Mesothelial cell of epicardium (in vitro differentiated cells): ENCODE data around the gene GALNT2. TPM values are rescaled to one million over a fixed set of nuclear protein-coding genes. Genes with fewer than 3 reads are reported as not detected.

ENCODE experiments used
- DNase-seq, 2 experiments: peaks; one replicate each; pipeline ENCODE4 v3.0.0; 2021; ENCODE audit warnings: low spot score in 2 of 2; ENCODE audit not compliant: unreplicated experiment in 2 of 2
- H3K27ac Mint-ChIP-seq: 2 replicates; pipeline ENCODE4 v1.8.0; 2021; ENCODE audit warnings: mixed read lengths
- H3K27me3 Mint-ChIP-seq: 2 replicates; pipeline ENCODE4 v1.8.0; 2021; ENCODE audit warnings: low read depth, mixed read lengths
- H3K36me3 Mint-ChIP-seq: 2 replicates; pipeline ENCODE4 v1.8.0; 2021; ENCODE audit warnings: mixed read lengths
- H3K4me1 Mint-ChIP-seq: 2 replicates; pipeline ENCODE4 v1.8.0; 2021; ENCODE audit warnings: mixed read lengths
- H3K4me3 Mint-ChIP-seq: 2 replicates; pipeline ENCODE4 v1.8.0; 2021; ENCODE audit warnings: mild to moderate bottlenecking, moderate library complexity, mixed read lengths
- H3K9me3 Mint-ChIP-seq: 2 replicates; pipeline ENCODE4 v1.8.0; 2021; ENCODE audit warnings: mixed read lengths
- total RNA-seq: library from RNA; stranded (reverse); gene quantifications from 3 replicates; pipeline ENCODE4 v1.2.1, GENCODE V29; 2021
- TF ChIP-seq, protein P1 (sequence below): fragments of 200-600 bp; sonication (generic); IDR thresholded peaks from one replicate; pipeline ENCODE4 v1.5.0; 2021; ENCODE audit warnings: antibody characterized with exemption; ENCODE audit not compliant: unreplicated experiment

GALNT2 gene
- total RNA-seq, 1 donor from 2014 or later: 48.3 TPM

DNA sequence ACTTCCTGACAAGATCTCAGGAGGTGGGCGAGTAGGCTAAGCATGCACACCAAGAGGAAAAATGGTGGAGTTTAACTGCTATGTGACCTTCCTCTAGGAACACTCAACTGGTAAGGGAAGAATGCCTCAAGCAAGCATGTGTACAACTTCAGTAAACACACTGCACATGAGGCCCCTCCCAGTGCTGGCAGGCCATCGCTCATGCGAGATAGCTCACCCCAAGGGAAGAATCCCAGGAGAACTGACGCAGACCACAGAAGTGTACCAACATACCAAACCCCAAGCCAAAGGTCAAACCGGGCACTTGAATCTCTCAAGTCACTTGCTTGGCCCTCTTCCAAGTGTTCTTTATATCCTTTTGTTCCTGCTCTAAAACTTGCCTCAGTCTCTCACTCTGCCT, 40.5 kb upstream of the GALNT2 start:
- no peak overlapping the region for H3K4me3 Mint-ChIP-seq
- H3K4me1 Mint-ChIP-seq: no peaks in the 10 kb centered on the region
- TF ChIP-seq, protein P1, sequence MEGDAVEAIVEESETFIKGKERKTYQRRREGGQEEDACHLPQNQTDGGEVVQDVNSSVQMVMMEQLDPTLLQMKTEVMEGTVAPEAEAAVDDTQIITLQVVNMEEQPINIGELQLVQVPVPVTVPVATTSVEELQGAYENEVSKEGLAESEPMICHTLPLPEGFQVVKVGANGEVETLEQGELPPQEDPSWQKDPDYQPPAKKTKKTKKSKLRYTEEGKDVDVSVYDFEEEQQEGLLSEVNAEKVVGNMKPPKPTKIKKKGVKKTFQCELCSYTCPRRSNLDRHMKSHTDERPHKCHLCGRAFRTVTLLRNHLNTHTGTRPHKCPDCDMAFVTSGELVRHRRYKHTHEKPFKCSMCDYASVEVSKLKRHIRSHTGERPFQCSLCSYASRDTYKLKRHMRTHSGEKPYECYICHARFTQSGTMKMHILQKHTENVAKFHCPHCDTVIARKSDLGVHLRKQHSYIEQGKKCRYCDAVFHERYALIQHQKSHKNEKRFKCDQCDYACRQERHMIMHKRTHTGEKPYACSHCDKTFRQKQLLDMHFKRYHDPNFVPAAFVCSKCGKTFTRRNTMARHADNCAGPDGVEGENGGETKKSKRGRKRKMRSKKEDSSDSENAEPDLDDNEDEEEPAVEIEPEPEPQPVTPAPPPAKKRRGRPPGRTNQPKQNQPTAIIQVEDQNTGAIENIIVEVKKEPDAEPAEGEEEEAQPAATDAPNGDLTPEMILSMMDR: no peak
- H3K27me3 Mint-ChIP-seq: peaks cover 12% of the 10 kb centered on the region
- peaks cover 16% of the 10 kb centered on the region for H3K9me3 Mint-ChIP-seq
- no peak overlapping the region for H3K27ac Mint-ChIP-seq
- H3K36me3 Mint-ChIP-seq: no peaks in the 10 kb centered on the region
- DNase-seq: no peak

DNA sequence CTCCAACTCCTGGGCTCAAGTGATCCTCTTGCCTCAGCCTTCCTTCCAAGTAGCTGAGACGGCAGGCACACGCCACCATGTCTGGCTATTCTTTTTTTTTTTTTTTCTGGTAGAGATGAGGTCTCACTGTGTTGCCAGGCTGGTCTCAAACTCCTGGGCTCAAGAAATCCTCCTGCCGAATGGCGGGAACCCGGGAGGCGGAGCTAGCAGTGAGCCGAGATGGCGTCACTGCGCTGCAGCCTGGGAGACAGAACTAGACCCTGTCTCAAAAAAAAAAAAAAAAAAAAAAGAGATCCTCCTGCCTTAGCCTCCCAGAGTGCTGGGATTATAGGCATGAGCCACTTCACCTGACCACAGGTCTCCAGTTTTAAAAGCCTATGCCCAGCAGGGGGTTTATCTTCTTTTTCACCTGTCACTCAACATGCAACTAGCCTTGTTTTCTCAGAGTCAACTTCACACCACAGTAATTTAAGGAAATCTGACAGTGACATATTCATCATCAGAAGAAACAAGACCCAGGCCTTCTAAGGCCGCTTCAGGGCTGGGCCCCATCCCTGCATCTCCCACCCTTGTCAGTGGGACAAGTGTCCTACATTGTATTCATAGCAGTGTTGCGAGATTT, 38.3 kb upstream of the GALNT2 start:
- Mint-ChIP-seq H3K9me3 (peaks cover 14% of the 10 kb centered on the region), H3K27me3 (peaks cover 5% of the 10 kb centered on the region), H3K4me3 (no peak overlapping the region), H3K4me1 (no peaks in the 10 kb centered on the region), H3K27ac (no peak overlapping the region), H3K36me3 (no peaks in the 10 kb centered on the region)
- TF ChIP-seq, protein P1: no peak
- no peak for DNase-seq

DNA sequence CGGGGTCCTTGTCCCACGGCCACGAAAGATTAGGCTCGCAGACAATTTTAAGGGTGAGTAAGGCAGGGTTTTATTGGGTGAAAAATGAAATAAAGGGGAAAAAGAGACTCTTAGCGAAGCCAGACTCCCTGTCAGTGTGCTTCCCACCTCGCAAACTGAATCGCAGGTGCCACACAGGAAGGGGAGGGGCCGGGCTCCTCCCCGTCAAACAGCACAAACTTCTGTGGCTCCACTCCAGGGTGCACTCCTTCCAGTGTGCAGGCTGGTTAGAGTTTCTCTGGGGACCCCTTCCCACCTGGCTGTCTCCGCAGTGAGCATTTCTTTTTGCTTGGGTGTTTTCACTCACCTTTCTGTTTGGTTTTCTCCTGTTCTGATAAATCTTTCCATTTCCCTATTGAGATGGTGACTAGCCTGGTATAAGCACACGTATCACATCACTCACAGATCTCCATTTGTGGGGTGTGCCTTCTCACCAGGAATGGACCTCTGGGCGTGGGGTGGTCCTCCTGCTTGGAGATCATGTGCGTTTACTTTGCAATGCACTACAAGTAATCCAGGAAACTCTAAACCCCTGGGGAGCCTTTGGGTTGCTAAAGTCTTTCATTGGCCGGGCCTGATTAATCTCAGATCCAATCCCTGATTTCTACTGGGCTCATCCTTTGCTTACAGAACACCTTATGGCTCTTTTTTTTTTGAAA, 37.6 kb upstream of the GALNT2 start:
- TF ChIP-seq, protein P1: no peak
- Mint-ChIP-seq H3K9me3 (peaks cover 11% of the 10 kb centered on the region), H3K27ac (no peak overlapping the region), H3K4me3 (no peak overlapping the region), H3K36me3 (no peaks in the 10 kb centered on the region), H3K4me1 (no peaks in the 10 kb centered on the region), H3K27me3 (peaks cover 3% of the 10 kb centered on the region)
- DNase-seq: no peak

DNA sequence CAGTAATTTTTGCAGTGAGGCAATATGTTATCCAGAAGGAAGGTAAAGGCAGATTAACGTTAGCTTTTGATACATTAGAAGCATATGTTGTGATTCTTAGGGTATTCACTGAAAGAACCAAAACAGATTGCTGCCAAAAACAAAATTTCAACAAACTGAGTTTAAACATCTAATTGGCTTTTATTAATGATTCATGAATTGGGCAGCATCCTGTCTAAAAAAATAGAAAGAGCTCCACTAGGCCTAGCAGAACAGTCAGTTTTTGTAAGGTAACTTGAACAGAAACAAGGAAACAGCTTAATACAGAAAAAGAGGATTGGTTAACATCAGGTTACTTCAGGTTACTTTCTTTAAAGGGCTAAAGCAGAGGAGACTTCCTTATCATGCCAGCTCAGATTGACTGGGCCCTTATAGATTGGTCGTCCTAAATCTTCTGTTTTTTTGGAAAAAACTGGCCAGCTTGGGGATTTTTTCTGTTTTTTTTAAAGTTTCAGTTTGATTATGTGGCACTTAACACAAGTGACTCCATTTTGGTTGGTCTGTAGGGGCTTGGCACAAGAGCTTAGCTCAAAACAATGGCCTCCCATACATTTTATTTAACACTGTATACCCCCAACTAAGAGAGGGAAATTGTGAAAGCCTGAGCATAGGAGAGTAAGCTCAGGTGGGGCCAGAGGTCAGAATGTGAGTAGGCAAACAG, 36.8 kb upstream of the GALNT2 start:
- Mint-ChIP-seq H3K27ac (no peak overlapping the region), H3K36me3 (no peaks in the 10 kb centered on the region), H3K27me3 (peaks cover 3% of the 10 kb centered on the region), H3K9me3 (peaks cover 8% of the 10 kb centered on the region), H3K4me3 (no peak overlapping the region), H3K4me1 (no peaks in the 10 kb centered on the region)
- no peak for DNase-seq
- TF ChIP-seq, protein P1: no peak

DNA sequence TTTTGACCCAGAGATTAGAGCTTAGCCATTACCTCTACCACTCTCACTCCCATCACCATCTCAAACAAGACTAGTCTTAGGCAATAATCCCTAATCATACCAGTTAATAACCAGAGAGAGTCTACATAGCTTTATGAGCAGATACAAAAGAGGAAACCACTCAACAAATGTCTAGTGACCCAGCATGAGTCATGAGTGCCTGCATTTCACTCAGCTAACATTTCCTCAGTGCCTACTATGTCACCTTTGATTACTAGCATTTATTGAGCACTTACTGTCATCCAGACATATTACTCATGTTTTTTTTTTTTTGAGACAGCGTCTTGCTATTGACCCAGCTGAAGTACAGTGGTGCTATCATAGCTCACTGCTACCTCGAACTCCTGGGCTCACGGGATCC, 35.9 kb upstream of the GALNT2 start:
- TF ChIP-seq, protein P1: no peak

More for the DNA sequence above, 35.9 kb upstream of the GALNT2 start:
- DNase-seq: no peak
- H3K27ac Mint-ChIP-seq: no peak overlapping the region
- H3K36me3 Mint-ChIP-seq: peaks cover 1% of the 10 kb centered on the region
- no peak overlapping the region for H3K4me3 Mint-ChIP-seq
- H3K4me1 Mint-ChIP-seq: no peaks in the 10 kb centered on the region
- peaks cover 5% of the 10 kb centered on the region for H3K9me3 Mint-ChIP-seq
- no peaks in the 10 kb centered on the region for H3K27me3 Mint-ChIP-seq
